Measurements from ENCODE around the gene SHISA5. TPM values are rescaled to one million over a fixed set of nuclear protein-coding genes. Genes with fewer than 3 reads are reported as not detected.

The SHISA5 gene
- total RNA-seq, 2 donors from 2014 or later, result 192 to 193 TPM

- Mint-ChIP-seq H3K9me3 (no peaks in the 10 kb centered on the region), H3K4me3 (no peak overlapping the region), H3K27me3 (ENCODE audit: insufficient read depth) (no peaks in the 10 kb centered on the region), H3K36me3 (ENCODE audit: low read depth) (peaks cover 27% of the 10 kb centered on the region), H3K4me1 (peaks cover 22% of the 10 kb centered on the region), H3K27ac (peak overlapping the region; percentile 39)
- H3K27me3 ChIP-seq (ENCODE audit: control insufficient read depth, insufficient read depth, low read length, poor library complexity, severe bottlenecking), result no peaks in the 10 kb centered on the region
- H3K27ac ChIP-seq (ENCODE audit: low read depth, low read length), result no peak overlapping the region
- no peak overlapping the region for H3K9ac ChIP-seq (ENCODE audit: extremely low read depth, low read length, poor library complexity, severe bottlenecking)
- peaks cover 26% of the 10 kb centered on the region for H3K36me3 ChIP-seq (ENCODE audit: control insufficient read depth, insufficient read depth, low read length)
- WGBS, 2 experiments (ENCODE audit: insufficient coverage in 1 of 2, insufficient read length in 1 of 2), result 95 to 97% methylated on average over 18 to 29 of the region's 29 CpGs
- H3K9me3 ChIP-seq (ENCODE audit: control insufficient read depth, low read length), result no peaks in the 10 kb centered on the region
- H3K4me1 ChIP-seq (ENCODE audit: control insufficient read depth, insufficient read depth, low read length), result peaks cover 12% of the 10 kb centered on the region
- peak; percentile 46 for DNase-seq
- H3K4me3 ChIP-seq (ENCODE audit: low read length), result no peak overlapping the region
- no peak for TF ChIP-seq CTCF (conservative IDR thresholded peaks at IDR 0.05)
These were observed 34.7 kb downstream of the SHISA5 start for GRCh38 chr3:48469046-48469915.

- TF ChIP-seq CTCF (conservative IDR thresholded peaks at IDR 0.05), result no peak
- Mint-ChIP-seq H3K36me3 (ENCODE audit: low read depth) (peaks cover 27% of the 10 kb centered on the region), H3K4me1 (peaks cover 17% of the 10 kb centered on the region), H3K27ac (peak overlapping the region; percentile 39), H3K27me3 (ENCODE audit: insufficient read depth) (no peaks in the 10 kb centered on the region), H3K4me3 (no peak overlapping the region), H3K9me3 (no peaks in the 10 kb centered on the region)
- H3K36me3 ChIP-seq (ENCODE audit: control insufficient read depth, insufficient read depth, low read length), result peaks cover 26% of the 10 kb centered on the region
- H3K27ac ChIP-seq (ENCODE audit: low read depth, low read length), result no peak overlapping the region
- DNase-seq, result no peak
- no peaks in the 10 kb centered on the region for H3K27me3 ChIP-seq (ENCODE audit: control insufficient read depth, insufficient read depth, low read length, poor library complexity, severe bottlenecking)
- WGBS, 2 experiments (ENCODE audit: insufficient coverage in 1 of 2, insufficient read length in 1 of 2), result 93 to 97% methylated on average over 6 to 8 of the region's 8 CpGs
- no peaks in the 10 kb centered on the region for H3K9me3 ChIP-seq (ENCODE audit: control insufficient read depth, low read length)
- no peak overlapping the region for H3K9ac ChIP-seq (ENCODE audit: extremely low read depth, low read length, poor library complexity, severe bottlenecking)
- H3K4me3 ChIP-seq (ENCODE audit: low read length), result no peak overlapping the region
- peaks cover 8% of the 10 kb centered on the region for H3K4me1 ChIP-seq (ENCODE audit: control insufficient read depth, insufficient read depth, low read length)
These were observed 35.6 kb downstream of the SHISA5 start for GRCh38 chr3:48468329-48468731.

- no peak for DNase-seq
- Histone ChIP-seq H3K27me3 (ENCODE audit: control insufficient read depth, insufficient read depth, low read length, poor library complexity, severe bottlenecking) (no peaks in the 10 kb centered on the region), H3K36me3 (ENCODE audit: control insufficient read depth, insufficient read depth, low read length) (peaks cover 26% of the 10 kb centered on the region), H3K9me3 (ENCODE audit: control insufficient read depth, low read length) (no peaks in the 10 kb centered on the region), H3K4me1 (ENCODE audit: control insufficient read depth, insufficient read depth, low read length) (peaks cover 7% of the 10 kb centered on the region), H3K27ac (ENCODE audit: low read depth, low read length) (peak overlapping the region; percentile 100), H3K4me3 (ENCODE audit: low read length) (no peak overlapping the region), H3K9ac (ENCODE audit: extremely low read depth, low read length, poor library complexity, severe bottlenecking) (no peak overlapping the region)
- Mint-ChIP-seq H3K4me1 (peaks cover 16% of the 10 kb centered on the region), H3K4me3 (no peak overlapping the region), H3K36me3 (ENCODE audit: low read depth) (peaks cover 27% of the 10 kb centered on the region), H3K27ac (peak overlapping the region; percentile 30), H3K27me3 (ENCODE audit: insufficient read depth) (no peaks in the 10 kb centered on the region), H3K9me3 (no peaks in the 10 kb centered on the region)
- WGBS, 2 experiments (ENCODE audit: insufficient coverage in 1 of 2, insufficient read length in 1 of 2), result 81 to 95% methylated on average over 3 to 7 of the region's 7 CpGs
- TF ChIP-seq CTCF (conservative IDR thresholded peaks at IDR 0.05), result no peak
These were observed 36.3 kb downstream of the SHISA5 start for GRCh38 chr3:48467473-48468267.

Measured in endodermal cell (in vitro differentiated cells).